ENCODE data around the gene PRPF39. TPM values are rescaled to one million over a fixed set of nuclear protein-coding genes. Genes with fewer than 3 reads are reported as not detected.

PRPF39 gene
- total RNA-seq, 4 donors from 2014 or later = 11.7 to 33.6 (median 16.8) TPM

DNA sequence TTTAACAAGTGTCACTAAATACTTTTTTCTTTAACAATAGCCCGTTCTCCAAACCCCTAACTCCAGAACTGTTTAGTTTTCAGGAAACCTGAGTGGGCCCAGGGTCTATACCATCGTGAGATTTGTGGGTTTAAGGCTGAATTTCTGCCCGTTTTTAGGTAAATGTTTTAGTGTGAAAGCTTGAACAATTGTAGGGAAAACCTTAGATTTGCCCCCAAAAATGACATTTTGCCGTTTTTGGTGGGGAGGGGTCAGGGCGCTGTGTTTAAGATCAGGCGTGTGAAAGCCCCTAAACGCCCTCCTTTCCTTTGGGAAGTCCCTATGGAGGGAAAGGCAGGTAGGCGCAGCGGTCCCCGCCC lies 320 bp upstream of the PRPF39 start:
- Histone ChIP-seq H3K9me3 (no peaks in the 10 kb centered on the region), H3K27me3 (no peaks in the 10 kb centered on the region), H3K27ac (replicated peaks in 1 of 4) (peak overlapping the region; percentile 81 to 85 (median 83)), H3K36me3 (no peaks in the 10 kb centered on the region), H3K4me1 (peaks cover 17 to 46% (median 44%) of the 10 kb centered on the region in 4 donors), H3K4me3 (peak overlapping the region; percentile 59 to 74 (median 68))
- intact Hi-C loops (cut with DNase I) = loop anchor here (5.0 to 10.0 kb wide), 3 partner anchors 49 to 169 kb away; partner anchors contain the start of genes FKBP3, KLHL28 and TOGARAM1
- no peak for DNase-seq (ENCODE audit: extremely low spot score)
- under 1% methylated on average over 9 of the region's 10 CpGs for WGBS
- TF ChIP-seq EP300 (IDR thresholded peaks at IDR 0.05) (no peak), POLR2AphosphoS5 (IDR thresholded peaks at IDR 0.05) (no peak), CTCF (IDR thresholded peaks at IDR 0.05) (no peak), POLR2A (IDR thresholded peaks at IDR 0.05; ENCODE audit: low read depth) (no peak)

- no peaks in the 10 kb centered on the region for H3K36me3 ChIP-seq
- H3K27me3 ChIP-seq = no peaks in the 10 kb centered on the region
- peak overlapping the region; percentile 59 to 74 (median 68) for H3K4me3 ChIP-seq
- intact Hi-C loops (cut with DNase I) = loop anchor here (5.0 to 10.0 kb wide), 3 partner anchors 47 to 170 kb away; partner anchors contain the start of genes FKBP3, KLHL28 and TOGARAM1
- H3K4me1 ChIP-seq = peaks cover 17 to 60% (median 51%) of the 10 kb centered on the region in 4 donors
- TF ChIP-seq POLR2A (IDR thresholded peaks at IDR 0.05; ENCODE audit: low read depth) (no peak), CTCF (IDR thresholded peaks at IDR 0.05) (no peak), EP300 (IDR thresholded peaks at IDR 0.05) (no peak), POLR2AphosphoS5 (IDR thresholded peaks at IDR 0.05) (no peak)
- 1% methylated on average over 4 of the region's 4 CpGs for WGBS
- peak overlapping the region; percentile 81 to 85 (median 83) for H3K27ac ChIP-seq (replicated peaks in 1 of 4)
- H3K9me3 ChIP-seq = no peaks in the 10 kb centered on the region
- no peak for DNase-seq (ENCODE audit: extremely low spot score)
Observed at GRCh38 chr14:45084946-45085346, 1.0 kb downstream of the PRPF39 start.

DNA sequence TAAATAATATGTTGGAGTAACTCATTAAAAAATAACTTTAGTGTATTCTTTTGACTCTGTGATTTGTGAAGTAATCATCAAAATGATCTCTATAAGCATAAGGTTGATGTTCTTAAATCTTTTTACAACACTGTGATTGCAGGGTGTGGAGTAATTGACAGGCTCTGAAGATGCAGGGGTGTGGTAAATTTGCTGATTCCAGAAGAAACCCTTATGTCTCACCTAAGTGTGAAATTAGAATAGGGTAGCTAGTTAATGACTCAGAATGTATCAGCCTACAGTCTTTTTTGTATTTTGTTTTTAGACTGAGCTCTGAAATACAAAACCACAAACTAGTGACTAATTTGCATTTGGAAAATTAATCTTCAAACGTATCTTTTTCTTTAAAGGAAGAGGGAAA lies 5.9 kb downstream of the PRPF39 start:
- no peaks in the 10 kb centered on the region for H3K27me3 ChIP-seq
- H3K4me3 ChIP-seq = no peak overlapping the region
- no peaks in the 10 kb centered on the region for H3K9me3 ChIP-seq
- 36% methylated on average over 1 of the region's 1 CpG for WGBS
- peaks cover 13 to 67% (median 57%) of the 10 kb centered on the region in 4 donors for H3K4me1 ChIP-seq
- H3K36me3 ChIP-seq = peaks cover 0 to 3% (median 0%) of the 10 kb centered on the region in 4 donors
- no peak for DNase-seq (ENCODE audit: extremely low spot score)
- no peak for TF ChIP-seq POLR2AphosphoS5 (IDR thresholded peaks at IDR 0.05)
- TF ChIP-seq POLR2A (IDR thresholded peaks at IDR 0.05; ENCODE audit: low read depth) = no peak
- TF ChIP-seq EP300 (IDR thresholded peaks at IDR 0.05) = no peak
- TF ChIP-seq CTCF (IDR thresholded peaks at IDR 0.05) = no peak
- intact Hi-C loops (cut with DNase I) = loop anchor here (10.0 kb wide), 1 partner anchor 175 kb away; no protein-coding TSS in a partner anchor
- no peak overlapping the region for H3K27ac ChIP-seq (replicated peaks in 1 of 4)

- H3K27me3 ChIP-seq = no peaks in the 10 kb centered on the region
- H3K4me1 ChIP-seq = peaks cover 6 to 48% (median 38%) of the 10 kb centered on the region in 4 donors
- H3K27ac ChIP-seq (replicated peaks in 1 of 4) = no peak overlapping the region
- no peaks in the 10 kb centered on the region for H3K9me3 ChIP-seq
- intact Hi-C loops (cut with DNase I) = no loop called here
- no peak for DNase-seq (ENCODE audit: extremely low spot score)
- TF ChIP-seq EP300 (IDR thresholded peaks at IDR 0.05) (no peak), CTCF (IDR thresholded peaks at IDR 0.05) (no peak), POLR2AphosphoS5 (IDR thresholded peaks at IDR 0.05) (no peak), POLR2A (IDR thresholded peaks at IDR 0.05; ENCODE audit: low read depth) (no peak)
- WGBS = 72% methylated on average over 2 of the region's 2 CpGs
- no peak overlapping the region for H3K4me3 ChIP-seq
- peaks cover 7 to 20% (median 13%) of the 10 kb centered on the region in 4 donors for H3K36me3 ChIP-seq
Observed at GRCh38 chr14:45091710-45092109, 7.8 kb downstream of the PRPF39 start.

DNA sequence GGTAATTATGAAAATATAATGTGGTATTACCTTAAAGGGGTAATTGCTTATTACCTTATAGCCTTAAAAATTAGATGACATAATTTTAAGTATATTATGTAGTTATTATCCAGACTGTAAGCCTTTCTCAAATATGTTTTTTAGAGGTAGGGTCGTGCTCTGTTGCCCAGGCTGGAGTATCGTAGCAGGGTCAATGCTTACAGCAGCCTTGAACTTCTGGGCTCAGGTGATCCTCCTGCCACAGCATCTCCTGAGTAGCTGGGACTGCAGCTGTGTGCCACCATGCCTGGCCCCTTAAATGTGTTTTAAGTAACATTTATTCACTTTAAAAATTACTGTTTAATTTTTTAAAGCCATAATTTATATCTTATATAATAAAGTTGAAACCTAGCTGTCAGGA lies 10.4 kb downstream of the PRPF39 start:
- no peaks in the 10 kb centered on the region for H3K27me3 ChIP-seq
- H3K4me3 ChIP-seq = no peak overlapping the region
- intact Hi-C loops (cut with DNase I) = no loop called here
- no peak for DNase-seq (ENCODE audit: extremely low spot score)
- no peak overlapping the region for H3K27ac ChIP-seq (replicated peaks in 1 of 4)
- H3K4me1 ChIP-seq = peaks cover 0 to 28% (median 13%) of the 10 kb centered on the region in 4 donors
- TF ChIP-seq EP300 (IDR thresholded peaks at IDR 0.05) (no peak), POLR2A (IDR thresholded peaks at IDR 0.05; ENCODE audit: low read depth) (no peak), POLR2AphosphoS5 (IDR thresholded peaks at IDR 0.05) (no peak), CTCF (IDR thresholded peaks at IDR 0.05) (no peak)
- peaks cover 18 to 44% (median 34%) of the 10 kb centered on the region in 4 donors for H3K36me3 ChIP-seq
- 91% methylated on average over 2 of the region's 2 CpGs for WGBS
- no peaks in the 10 kb centered on the region for H3K9me3 ChIP-seq

Measured in esophagus muscularis mucosa (tissue), 4 donors.